ENCODE data around the gene NACC2. TPM values are rescaled to one million over a fixed set of nuclear protein-coding genes. Genes with fewer than 3 reads are reported as not detected.

The NACC2 gene
- total RNA-seq, 2 experiments from 2014 or later = 6.0 to 6.2 TPM

GRCh38 chr9:136118320-136119060 is 23.4 kb upstream of the NACC2 start, which contains the start of gene TMEM250:
TMEM250 (minus strand) TSS chr9:136118875; CDS start chr9:136116900, 1,975 bp downstream.
- intact Hi-C loops (cut with micrococcal nuclease) = no loop called here
- ChIA-PET CTCF (interaction anchor here (0.9 to 1.4 kb wide), 5 partner anchors 9 to 152 kb away, joined by 3 to 6 read pairs (median 3); no protein-coding TSS in a partner anchor), POLR2A (interaction anchor here (0.8 to 2.1 kb wide), 8 partner anchors 9 to 415 kb away, joined by 3 to 15 read pairs (median 4); partner anchors contain the start of gene DNLZ)
- H3K36me3 Mint-ChIP-seq (ENCODE audit: low read depth) = peaks cover 10% of the 10 kb centered on the region
- peak; percentile 96 for DNase-seq
- no peaks in the 10 kb centered on the region for H3K9me3 Mint-ChIP-seq
- TF ChIP-seq CTCF (IDR thresholded peaks at IDR 0.05) = peak; percentile 12
- H3K4me3 Mint-ChIP-seq = peak within 1 kb of the TSS; percentile 88
- H3K27ac Mint-ChIP-seq = peak within 1 kb of the TSS; percentile 92
- ATAC-seq = peak; percentile 90
- H3K4me1 Mint-ChIP-seq (ENCODE audit: low read depth) = peaks cover 20% of the 10 kb centered on the region
- no peaks in the 10 kb centered on the region for H3K27me3 Mint-ChIP-seq

DNA sequence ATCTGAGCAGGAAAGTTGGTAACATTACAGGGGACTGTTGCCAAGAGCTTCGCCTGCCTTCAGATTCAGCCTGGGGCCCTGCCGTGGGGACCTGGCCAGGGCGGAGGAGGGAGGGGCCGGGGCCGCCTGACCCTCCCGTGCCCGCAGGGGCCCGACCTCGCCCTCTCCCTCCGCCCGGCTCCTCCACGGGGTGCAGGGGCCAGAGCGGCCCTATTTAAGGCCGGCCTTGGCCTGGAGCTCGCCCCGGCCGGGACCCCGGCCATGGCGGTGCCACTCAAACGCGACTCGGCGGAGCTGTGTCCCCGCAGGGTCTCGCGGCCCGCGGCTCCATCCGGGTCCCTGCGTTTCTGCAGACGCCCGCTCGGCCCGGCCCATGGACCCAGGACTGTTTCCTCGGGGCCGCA is 22.8 kb upstream of the NACC2 start:
- intact Hi-C loops (cut with micrococcal nuclease) = no loop called here
- Mint-ChIP-seq H3K36me3 (ENCODE audit: low read depth) (peaks cover 10% of the 10 kb centered on the region), H3K9me3 (no peaks in the 10 kb centered on the region), H3K4me1 (ENCODE audit: low read depth) (peaks cover 25% of the 10 kb centered on the region), H3K4me3 (peak overlapping the region; percentile 88), H3K27ac (peak overlapping the region; percentile 92), H3K27me3 (no peaks in the 10 kb centered on the region)
- DNase-seq (no peak), ATAC-seq (peak; percentile 1)
- CTCF ChIA-PET = interaction anchor here (0.9 to 1.2 kb wide), 4 partner anchors 8 to 151 kb away, joined by 3 to 6 read pairs (median 3); no protein-coding TSS in a partner anchor
- POLR2A ChIA-PET = interaction anchor here (0.8 to 2.1 kb wide), 9 partner anchors 9 to 415 kb away, joined by 3 to 15 read pairs (median 4); partner anchors contain the start of gene DNLZ
- TF ChIP-seq CTCF (IDR thresholded peaks at IDR 0.05) = no peak

GRCh38 chr9:136117291-136117915 is 22.3 kb upstream of the NACC2 start:
- H3K27ac Mint-ChIP-seq = peak overlapping the region; percentile 92

GRCh38 chr9:136116360-136117098 is 21.4 kb upstream of the NACC2 start:
- ATAC-seq = no peak
- Mint-ChIP-seq H3K27me3 (no peaks in the 10 kb centered on the region), H3K9me3 (no peaks in the 10 kb centered on the region), H3K4me3 (peak overlapping the region; percentile 88), H3K36me3 (ENCODE audit: low read depth) (peaks cover 11% of the 10 kb centered on the region), H3K27ac (peak overlapping the region; percentile 92), H3K4me1 (ENCODE audit: low read depth) (peaks cover 39% of the 10 kb centered on the region)
- intact Hi-C loops (cut with micrococcal nuclease) = no loop called here
- ChIA-PET POLR2A (interaction anchor here (2.0 to 2.1 kb wide), 2 partner anchors 10 to 20 kb away, joined by 9 to 15 read pairs; no protein-coding TSS in a partner anchor), CTCF (no interaction called here)
- no peak for DNase-seq
- no peak for TF ChIP-seq CTCF (IDR thresholded peaks at IDR 0.05)

More at GRCh38 chr9:136117291-136117915, 22.3 kb upstream of the NACC2 start:
- DNase-seq = peak; percentile 77
- intact Hi-C loops (cut with micrococcal nuclease) = no loop called here
- Mint-ChIP-seq H3K9me3 (no peaks in the 10 kb centered on the region), H3K4me1 (ENCODE audit: low read depth) (peaks cover 31% of the 10 kb centered on the region), H3K36me3 (ENCODE audit: low read depth) (peaks cover 10% of the 10 kb centered on the region), H3K4me3 (peak overlapping the region; percentile 88), H3K27me3 (no peaks in the 10 kb centered on the region)
- peak; percentile 39 for ATAC-seq
- ChIA-PET POLR2A (interaction anchor here (0.8 to 2.1 kb wide), 9 partner anchors 8 to 416 kb away, joined by 3 to 15 read pairs (median 4); partner anchors contain the start of gene DNLZ), CTCF (interaction anchor here (0.9 to 1.2 kb wide), 4 partner anchors 8 to 150 kb away, joined by 3 to 6 read pairs (median 3); no protein-coding TSS in a partner anchor)
- TF ChIP-seq CTCF (IDR thresholded peaks at IDR 0.05) = no peak

Data from activated CD8-positive, alpha-beta T cell treated with anti-CD3 and anti-CD28 coated beads for 36 hours (primary cell).